K562 (cell line): ENCODE results near the gene SIRPB2. TPM values are rescaled to one million over a fixed set of nuclear protein-coding genes. Genes with fewer than 3 reads are reported as not detected.

Source experiments
- CEBPG ChIP-seq, 3 experiments: fragments of 200-800 bp in 1 of 3; sonication (Bioruptor generic) in 1 of 3; sonication (generic) in 1 of 3; formaldehyde crosslinking in 1 of 3; IDR thresholded peaks in 2 of 3; conservative IDR thresholded peaks in 1 of 3; 2 replicates each; pipeline versions ENCODE4 v1.6.1 to v1.8.0; 2016 to 2022; ENCODE audit warnings: missing compliant biosample characterization in 2 of 3, missing genetic modification characterization in 2 of 3, mild to moderate bottlenecking in 1 of 3, missing genetic modification reagents in 1 of 3
- CEBPZ ChIP-seq: fragments of 150-350 bp; IDR thresholded peaks from 2 replicates; pipeline ENCODE4 v1.6.1; 2014; ENCODE audit warnings: low read depth, mild to moderate bottlenecking, low read length, borderline replicate concordance
- JUN ChIP-seq, 2 experiments: sonication (generic) in 1 of 2; formaldehyde crosslinking in 1 of 2; IDR thresholded peaks; 2 replicates each; pipeline versions ENCODE4 v1.6.1 to v1.8.0; 2012 to 2022; ENCODE audit warnings: borderline replicate concordance in 2 of 2, mild to moderate bottlenecking in 2 of 2, improper control_type of control experiment in 1 of 2, low read depth in 1 of 2, low read length in 1 of 2, missing genetic modification reagents in 1 of 2
- MAZ ChIP-seq, 2 experiments: fragments of 450-650 bp in 1 of 2; sonication (generic) in 1 of 2; formaldehyde crosslinking; IDR thresholded peaks in 1 of 2; conservative IDR thresholded peaks in 1 of 2; 2 replicates each; pipeline versions ENCODE4 v1.4.0 to v1.5.0; 2020; ENCODE audit warnings: mild to moderate bottlenecking in 1 of 2, missing genetic modification reagents in 1 of 2
- NBN ChIP-seq: fragments of 450-650 bp; IDR thresholded peaks from 2 replicates; pipeline ENCODE4 v1.6.1; 2016; ENCODE audit warnings: low read depth, mild to moderate bottlenecking
- NFRKB ChIP-seq: fragments of 450-650 bp; IDR thresholded peaks from 2 replicates; pipeline ENCODE4 v1.6.1; 2016; ENCODE audit warnings: low read depth
- PHB ChIP-seq: fragments of 250-450 bp; sonication (Bioruptor Pico); IDR thresholded peaks from 2 replicates; pipeline ENCODE4 v1.5.0; 2021
- TBP ChIP-seq: optimal IDR thresholded peaks from 2 replicates; pipeline ENCODE3; 2011; ENCODE audit warnings: low read depth, low read length, improper control_type of control experiment
- XRCC3 ChIP-seq: fragments of 450-650 bp; IDR thresholded peaks from 2 replicates; pipeline ENCODE4 v1.6.1; 2017; ENCODE audit warnings: mild to moderate bottlenecking, moderate library complexity
- ZBTB49 ChIP-seq: sonication (generic); formaldehyde crosslinking; IDR thresholded peaks from 2 replicates; pipeline ENCODE4 v1.8.0; 2022; ENCODE audit warnings: missing genetic modification reagents, mild to moderate bottlenecking, borderline replicate concordance
- ZNF134 ChIP-seq: fragments of 250-450 bp; sonication (Bioruptor Pico); conservative IDR thresholded peaks from 2 replicates; pipeline ENCODE4 v1.4.0; 2020
- ZNF23 ChIP-seq: fragments of 250-450 bp; sonication (Bioruptor Pico); IDR thresholded peaks from 2 replicates; pipeline ENCODE4 v1.4.0; 2020; ENCODE audit warnings: mild to moderate bottlenecking
- polyA plus RNA-seq, 8 experiments: library from polyadenylated mRNA; depleted of rRNA in 4 of 8; stranded (reverse) in 5 of 8; unstranded in 3 of 8; fragments of >200 nt; fragmentation: Nextera tagmentation in 2 of 8; fragmentation: Illumina TruSeq in 1 of 8; extraction: Ambion mirVana in 2 of 8; extraction: Trizol in 1 of 8; gene quantifications; 2 replicates each; pipeline versions ENCODE4 v1.2.1 to v1.2.3, GENCODE V29; 2011 to 2014; ENCODE audit warnings: inconsistent platforms in 1 of 8, missing spikeins in 1 of 8
- total RNA-seq, 7 experiments: library from RNA; depleted of rRNA in 6 of 7; stranded (reverse); fragments of >200 nt in 6 of 7; fragmentation: Illumina TruSeq in 2 of 7; extraction: Trizol in 2 of 7; gene quantifications; 2 replicates each; pipeline versions ENCODE4 v1.2.1 to v1.2.3, GENCODE V29; 2011 to 2021; ENCODE audit warnings: low replicate concordance in 1 of 7
- TF ChIP-seq, protein P1 (sequence below): sonication (generic); formaldehyde crosslinking; IDR thresholded peaks from 2 replicates; pipeline ENCODE4 v1.8.0; 2022; ENCODE audit warnings: mild to moderate bottlenecking, missing genetic modification reagents, borderline replicate concordance
- TF ChIP-seq, protein P2 (sequence below): fragments of 450-650 bp; IDR thresholded peaks from 2 replicates; pipeline ENCODE4 v1.6.1; 2017; ENCODE audit warnings: mild to moderate bottlenecking, moderate library complexity
- TF ChIP-seq, protein P3 (sequence below): sonication (generic); formaldehyde crosslinking; IDR thresholded peaks from 2 replicates; pipeline ENCODE4 v1.8.1; 2023; ENCODE audit warnings: mild to moderate bottlenecking, missing genetic modification reagents, moderate library complexity

The SIRPB2 gene
- total and polyA plus RNA-seq, 9 of the 15 experiments (the other 6 are each of a cell fraction or from before 2014, with no cell fraction given): 0.07 TPM; not detected in 7

- TF ChIP-seq, protein P1, sequence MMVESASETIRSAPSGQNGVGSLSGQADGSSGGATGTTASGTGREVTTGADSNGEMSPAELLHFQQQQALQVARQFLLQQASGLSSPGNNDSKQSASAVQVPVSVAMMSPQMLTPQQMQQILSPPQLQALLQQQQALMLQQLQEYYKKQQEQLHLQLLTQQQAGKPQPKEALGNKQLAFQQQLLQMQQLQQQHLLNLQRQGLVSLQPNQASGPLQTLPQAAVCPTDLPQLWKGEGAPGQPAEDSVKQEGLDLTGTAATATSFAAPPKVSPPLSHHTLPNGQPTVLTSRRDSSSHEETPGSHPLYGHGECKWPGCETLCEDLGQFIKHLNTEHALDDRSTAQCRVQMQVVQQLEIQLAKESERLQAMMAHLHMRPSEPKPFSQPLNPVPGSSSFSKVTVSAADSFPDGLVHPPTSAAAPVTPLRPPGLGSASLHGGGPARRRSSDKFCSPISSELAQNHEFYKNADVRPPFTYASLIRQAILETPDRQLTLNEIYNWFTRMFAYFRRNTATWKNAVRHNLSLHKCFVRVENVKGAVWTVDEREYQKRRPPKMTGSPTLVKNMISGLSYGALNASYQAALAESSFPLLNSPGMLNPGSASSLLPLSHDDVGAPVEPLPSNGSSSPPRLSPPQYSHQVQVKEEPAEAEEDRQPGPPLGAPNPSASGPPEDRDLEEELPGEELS (CRISPR knock-in tag): no peak
- no peak for TF ChIP-seq ZNF23 (CRISPR knock-in tag)
- no peak for TF ChIP-seq XRCC3
- TF ChIP-seq NFRKB: no peak
- TF ChIP-seq, protein P2, sequence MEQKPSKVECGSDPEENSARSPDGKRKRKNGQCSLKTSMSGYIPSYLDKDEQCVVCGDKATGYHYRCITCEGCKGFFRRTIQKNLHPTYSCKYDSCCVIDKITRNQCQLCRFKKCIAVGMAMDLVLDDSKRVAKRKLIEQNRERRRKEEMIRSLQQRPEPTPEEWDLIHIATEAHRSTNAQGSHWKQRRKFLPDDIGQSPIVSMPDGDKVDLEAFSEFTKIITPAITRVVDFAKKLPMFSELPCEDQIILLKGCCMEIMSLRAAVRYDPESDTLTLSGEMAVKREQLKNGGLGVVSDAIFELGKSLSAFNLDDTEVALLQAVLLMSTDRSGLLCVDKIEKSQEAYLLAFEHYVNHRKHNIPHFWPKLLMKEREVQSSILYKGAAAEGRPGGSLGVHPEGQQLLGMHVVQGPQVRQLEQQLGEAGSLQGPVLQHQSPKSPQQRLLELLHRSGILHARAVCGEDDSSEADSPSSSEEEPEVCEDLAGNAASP: no peak
- no peak for TF ChIP-seq NBN
- no peak for TF ChIP-seq CEBPZ
- peak; percentile 66; the same call in 1 of the 2 replicates for TF ChIP-seq ZNF134 (CRISPR knock-in tag)
- no peak for TF ChIP-seq PHB (CRISPR knock-in tag)
- TF ChIP-seq ZBTB49 (CRISPR knock-in tag): no peak
- TF ChIP-seq CEBPG (CRISPR knock-in tag; IDR thresholded peaks at IDR 0.05): no peak
- TF ChIP-seq CEBPG (tag; conservative IDR thresholded peaks at IDR 0.05 in 1 of 2, IDR thresholded peaks at IDR 0.05 in 1 of 2): peak; percentile 28 to 70; a peak in 2 of 4 replicates
- no peak for TF ChIP-seq TBP
- TF ChIP-seq, protein P3, sequence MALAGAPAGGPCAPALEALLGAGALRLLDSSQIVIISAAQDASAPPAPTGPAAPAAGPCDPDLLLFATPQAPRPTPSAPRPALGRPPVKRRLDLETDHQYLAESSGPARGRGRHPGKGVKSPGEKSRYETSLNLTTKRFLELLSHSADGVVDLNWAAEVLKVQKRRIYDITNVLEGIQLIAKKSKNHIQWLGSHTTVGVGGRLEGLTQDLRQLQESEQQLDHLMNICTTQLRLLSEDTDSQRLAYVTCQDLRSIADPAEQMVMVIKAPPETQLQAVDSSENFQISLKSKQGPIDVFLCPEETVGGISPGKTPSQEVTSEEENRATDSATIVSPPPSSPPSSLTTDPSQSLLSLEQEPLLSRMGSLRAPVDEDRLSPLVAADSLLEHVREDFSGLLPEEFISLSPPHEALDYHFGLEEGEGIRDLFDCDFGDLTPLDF: no peak
- TF ChIP-seq MAZ (CRISPR knock-in tag; conservative IDR thresholded peaks at IDR 0.05 in 1 of 2, IDR thresholded peaks at IDR 0.05 in 1 of 2): no peak
- TF ChIP-seq JUN (IDR thresholded peaks at IDR 0.05; ENCODE audit: borderline replicate concordance, low read depth, low read length): no peak
- TF ChIP-seq JUN (CRISPR knock-in tag; IDR thresholded peaks at IDR 0.05; ENCODE audit: borderline replicate concordance): no peak
These were observed 56.5 kb downstream of the SIRPB2 start (continued) for GRCh38 chr20:1434571-1435336.
